Measurements from ENCODE around the gene GTPBP4. TPM values are rescaled to one million over a fixed set of nuclear protein-coding genes. Genes with fewer than 3 reads are reported as not detected.

The GTPBP4 gene
- total and polyA plus RNA-seq, 10 donors, result 16.6 to 48.6 (median 31.2) TPM

DNA sequence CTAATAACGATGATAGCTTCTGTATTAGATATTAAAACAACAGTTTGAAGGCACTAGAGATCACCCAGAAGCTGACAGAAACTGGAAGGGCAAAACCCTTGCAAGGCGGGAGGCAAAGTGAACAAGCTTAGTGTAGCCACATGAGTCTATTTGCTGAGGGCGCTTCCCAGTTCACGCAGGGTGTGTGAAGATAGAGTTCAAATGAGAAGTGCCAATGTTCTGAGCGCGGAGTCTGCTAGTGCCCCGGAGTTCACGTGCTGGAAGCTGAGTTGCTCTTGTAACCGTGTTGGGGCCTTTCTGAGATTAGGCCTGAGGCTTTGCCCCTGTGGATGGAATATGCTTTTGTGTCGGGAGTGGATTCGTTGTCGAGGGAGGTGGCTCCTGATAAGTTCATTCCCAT lies 16.6 kb upstream of the GTPBP4 start:
- TF ChIP-seq, protein P1, sequence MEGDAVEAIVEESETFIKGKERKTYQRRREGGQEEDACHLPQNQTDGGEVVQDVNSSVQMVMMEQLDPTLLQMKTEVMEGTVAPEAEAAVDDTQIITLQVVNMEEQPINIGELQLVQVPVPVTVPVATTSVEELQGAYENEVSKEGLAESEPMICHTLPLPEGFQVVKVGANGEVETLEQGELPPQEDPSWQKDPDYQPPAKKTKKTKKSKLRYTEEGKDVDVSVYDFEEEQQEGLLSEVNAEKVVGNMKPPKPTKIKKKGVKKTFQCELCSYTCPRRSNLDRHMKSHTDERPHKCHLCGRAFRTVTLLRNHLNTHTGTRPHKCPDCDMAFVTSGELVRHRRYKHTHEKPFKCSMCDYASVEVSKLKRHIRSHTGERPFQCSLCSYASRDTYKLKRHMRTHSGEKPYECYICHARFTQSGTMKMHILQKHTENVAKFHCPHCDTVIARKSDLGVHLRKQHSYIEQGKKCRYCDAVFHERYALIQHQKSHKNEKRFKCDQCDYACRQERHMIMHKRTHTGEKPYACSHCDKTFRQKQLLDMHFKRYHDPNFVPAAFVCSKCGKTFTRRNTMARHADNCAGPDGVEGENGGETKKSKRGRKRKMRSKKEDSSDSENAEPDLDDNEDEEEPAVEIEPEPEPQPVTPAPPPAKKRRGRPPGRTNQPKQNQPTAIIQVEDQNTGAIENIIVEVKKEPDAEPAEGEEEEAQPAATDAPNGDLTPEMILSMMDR (IDR thresholded peaks at IDR 0.05 in 8 of 11, conservative IDR thresholded peaks at IDR 0.05 in 3 of 11), result no peak
- TF ChIP-seq POLR2AphosphoS5 (IDR thresholded peaks at IDR 0.05) (no peak), POLR2A (IDR thresholded peaks at IDR 0.05) (no peak)
- Histone ChIP-seq H3K4me3 (no peak overlapping the region), H3K36me3 (no peaks in the 10 kb centered on the region), H3K27ac (peak overlapping the region in 4 of 8 donors; percentile 15 to 58 (median 43)), H3K4me1 (peaks cover 0 to 16% (median 3%) of the 10 kb centered on the region in 6 donors), H3K27me3 (replicated peaks in 1 of 7) (peaks cover 0 to 6% (median 0%) of the 10 kb centered on the region in 7 donors), H3K9me3 (peaks cover 0 to 5% (median 0%) of the 10 kb centered on the region in 8 donors)
- intact Hi-C loops (cut with DNase I; ENCODE audit: low total_unique reads), result no loop called here
- 78 to 87% (median 85%) methylated on average over 12 of the region's 12 CpGs for WGBS, 5 donors
- DNase-seq, result no peak

DNA sequence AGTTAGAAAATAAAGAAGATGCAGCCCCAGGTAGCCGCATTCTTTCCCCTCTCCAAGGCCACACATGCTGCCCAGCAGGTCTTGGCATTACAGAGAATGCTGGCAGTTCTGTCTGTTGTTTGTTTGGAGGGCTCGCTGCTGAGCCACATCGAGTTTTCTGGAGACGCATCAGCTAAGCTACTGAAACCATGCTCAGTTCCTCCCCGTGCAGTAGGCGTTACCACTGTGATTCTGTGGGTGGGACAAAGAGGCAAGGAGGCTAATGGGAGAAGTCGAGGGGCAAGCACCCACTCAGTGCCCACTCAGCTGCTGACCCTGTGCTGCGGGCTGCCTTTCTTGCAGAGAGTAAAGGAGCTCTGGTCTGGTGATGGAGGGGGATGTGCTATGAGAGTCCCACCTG lies 15.5 kb upstream of the GTPBP4 start:
- DNase-seq, result no peak
- Histone ChIP-seq H3K4me1 (peaks cover 0 to 16% (median 3%) of the 10 kb centered on the region in 6 donors), H3K27ac (no peak overlapping the region), H3K9me3 (peaks cover 0 to 9% (median 2%) of the 10 kb centered on the region in 8 donors), H3K4me3 (no peak overlapping the region), H3K36me3 (no peaks in the 10 kb centered on the region), H3K27me3 (replicated peaks in 1 of 7) (peaks cover 0 to 6% (median 0%) of the 10 kb centered on the region in 7 donors)
- intact Hi-C loops (cut with DNase I; ENCODE audit: low total_unique reads), result no loop called here
- WGBS, 5 donors, result 77 to 86% (median 81%) methylated on average over 8 of the region's 8 CpGs
- no peak for TF ChIP-seq POLR2A (IDR thresholded peaks at IDR 0.05)
- no peak for TF ChIP-seq POLR2AphosphoS5 (IDR thresholded peaks at IDR 0.05)
- TF ChIP-seq, protein P1 (IDR thresholded peaks at IDR 0.05 in 8 of 11, conservative IDR thresholded peaks at IDR 0.05 in 3 of 11), result no peak

DNA sequence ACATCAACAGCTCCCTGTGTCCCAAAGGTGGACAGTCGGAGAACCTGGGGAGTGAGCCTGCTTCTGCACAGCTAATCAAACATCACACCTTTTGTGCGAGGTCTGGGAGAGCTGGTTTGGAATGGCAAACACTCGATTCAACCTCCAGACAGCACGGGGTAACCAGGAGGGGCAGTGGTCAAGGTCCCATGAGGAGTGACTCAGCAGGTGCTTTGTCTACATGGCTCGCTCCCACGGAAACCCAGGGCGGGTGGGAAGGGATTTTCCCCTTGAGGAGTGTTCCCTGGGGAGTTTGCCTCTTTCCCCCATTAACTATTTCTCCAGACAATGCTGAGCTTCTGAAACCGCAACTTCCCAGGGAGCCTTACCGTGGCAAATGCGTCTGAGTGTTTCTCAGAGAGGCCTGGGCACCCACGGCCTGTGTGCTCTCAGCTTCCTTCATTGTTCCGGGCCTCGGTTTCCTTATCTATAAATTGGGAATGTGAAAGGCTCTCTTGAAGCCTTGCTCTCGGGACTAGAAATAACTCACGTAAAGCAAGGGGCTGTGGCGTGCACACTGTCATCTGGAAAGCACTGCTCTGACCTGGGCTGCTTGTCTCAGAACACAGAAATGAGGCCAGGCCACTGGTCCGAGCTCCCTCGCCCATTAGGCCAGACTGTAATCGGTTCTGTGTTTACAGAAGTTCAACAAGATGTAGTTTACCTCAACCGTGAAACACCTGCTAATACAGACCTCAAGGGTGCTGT lies 14.0 kb upstream of the GTPBP4 start:
- Histone ChIP-seq H3K27ac (no peak overlapping the region), H3K4me3 (no peak overlapping the region), H3K27me3 (replicated peaks in 1 of 7) (no peaks in the 10 kb centered on the region), H3K9me3 (peaks cover 0 to 24% (median 16%) of the 10 kb centered on the region in 8 donors), H3K36me3 (no peaks in the 10 kb centered on the region), H3K4me1 (peaks cover 0 to 16% (median 3%) of the 10 kb centered on the region in 6 donors)
- no peak for DNase-seq
- TF ChIP-seq, protein P1 (IDR thresholded peaks at IDR 0.05 in 8 of 11, conservative IDR thresholded peaks at IDR 0.05 in 3 of 11), result no peak
- TF ChIP-seq POLR2A (IDR thresholded peaks at IDR 0.05) (no peak), POLR2AphosphoS5 (IDR thresholded peaks at IDR 0.05) (no peak)
- WGBS, 5 donors, result 79 to 89% (median 83%) methylated on average over 19 to 20 of the region's 20 CpGs
- intact Hi-C loops (cut with DNase I; ENCODE audit: low total_unique reads), result no loop called here

DNA sequence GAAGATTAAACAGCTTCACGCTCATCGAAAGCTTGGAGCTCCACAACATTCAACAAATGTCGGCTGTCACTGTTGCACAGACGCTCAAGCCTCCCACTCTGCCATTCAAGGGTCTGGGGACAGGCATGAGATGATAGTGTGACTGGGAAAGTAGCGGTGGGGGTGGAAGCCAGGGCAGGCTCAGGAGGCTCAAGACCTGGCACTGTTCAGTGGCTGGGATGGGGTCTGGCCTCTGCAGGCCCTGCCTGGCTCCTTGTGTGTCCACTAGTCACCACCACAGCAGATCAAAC lies 13.5 kb upstream of the GTPBP4 start:
- no peak for DNase-seq
- intact Hi-C loops (cut with DNase I; ENCODE audit: low total_unique reads), result no loop called here
- Histone ChIP-seq H3K4me1 (peaks cover 0 to 16% (median 3%) of the 10 kb centered on the region in 6 donors), H3K4me3 (no peak overlapping the region), H3K27ac (no peak overlapping the region), H3K27me3 (replicated peaks in 1 of 7) (no peaks in the 10 kb centered on the region), H3K36me3 (peaks cover 0 to under 1% (median 0%) of the 10 kb centered on the region in 6 donors), H3K9me3 (peaks cover 0 to 29% (median 22%) of the 10 kb centered on the region in 8 donors)
- 90 to 99% (median 97%) methylated on average over 5 of the region's 5 CpGs for WGBS, 5 donors
- TF ChIP-seq, protein P1 (IDR thresholded peaks at IDR 0.05 in 8 of 11, conservative IDR thresholded peaks at IDR 0.05 in 3 of 11), result no peak
- TF ChIP-seq POLR2A (IDR thresholded peaks at IDR 0.05) (no peak), POLR2AphosphoS5 (IDR thresholded peaks at IDR 0.05) (no peak)

All from spleen (tissue), 11 donors.